ENCODE data around the gene STAT1.
"Not testable (repeated sequence)": the region's sequence is repeated elsewhere in the genome, so short reads cannot be mapped to it uniquely, and the experiment has no call there.

Gene STAT1

DNA sequence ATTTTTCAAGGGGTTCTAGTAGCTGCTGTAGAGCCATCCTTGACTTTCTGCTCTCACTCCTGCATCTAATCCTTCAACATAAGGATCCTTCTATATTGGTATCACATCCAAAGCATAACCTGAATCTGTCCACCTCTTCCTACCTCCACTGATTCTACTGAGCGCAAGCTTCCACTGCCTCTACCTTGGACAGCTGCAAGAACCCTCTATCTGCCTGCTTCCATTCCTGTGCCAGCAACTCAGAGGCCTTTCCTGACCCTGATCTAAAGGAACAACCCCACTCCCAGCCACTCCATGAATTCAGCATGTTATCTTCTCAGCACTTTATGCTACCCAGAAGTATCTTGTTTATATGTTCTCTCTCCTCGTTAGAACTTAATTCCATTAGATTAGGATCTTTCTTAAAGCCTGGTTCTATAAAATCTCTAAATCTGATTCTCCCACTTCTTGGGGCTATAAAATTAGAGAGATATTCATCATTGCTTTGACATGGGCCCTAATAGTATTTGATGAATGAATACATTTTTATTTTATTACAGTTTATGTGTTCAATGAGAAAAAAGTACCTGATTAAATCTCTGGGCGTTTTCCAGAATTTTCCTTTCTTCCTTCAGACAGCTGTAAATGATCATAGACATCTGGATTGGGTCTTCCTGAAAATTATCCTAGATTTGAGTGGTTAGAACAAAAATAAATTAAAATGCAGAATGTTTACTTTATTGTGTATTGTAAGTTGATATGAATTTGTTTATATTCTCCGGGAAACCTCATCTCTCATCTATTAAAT is 6.8 kb downstream of the STAT1 start:
- no peak for DNase-seq (ENCODE audit: low spot score)

- DNase-seq (ENCODE audit: low spot score) = no peak
Measured at GRCh38 chr2:191006297-191006696, 7.7 kb downstream of the STAT1 start.

GRCh38 chr2:191003405-191004309 is 10.3 kb downstream of the STAT1 start:
- DNase-seq (ENCODE audit: low spot score) = no peak

GRCh38 chr2:191001624-191002023 is 12.3 kb downstream of the STAT1 start:
- DNase-seq (ENCODE audit: low spot score) = no peak

DNA sequence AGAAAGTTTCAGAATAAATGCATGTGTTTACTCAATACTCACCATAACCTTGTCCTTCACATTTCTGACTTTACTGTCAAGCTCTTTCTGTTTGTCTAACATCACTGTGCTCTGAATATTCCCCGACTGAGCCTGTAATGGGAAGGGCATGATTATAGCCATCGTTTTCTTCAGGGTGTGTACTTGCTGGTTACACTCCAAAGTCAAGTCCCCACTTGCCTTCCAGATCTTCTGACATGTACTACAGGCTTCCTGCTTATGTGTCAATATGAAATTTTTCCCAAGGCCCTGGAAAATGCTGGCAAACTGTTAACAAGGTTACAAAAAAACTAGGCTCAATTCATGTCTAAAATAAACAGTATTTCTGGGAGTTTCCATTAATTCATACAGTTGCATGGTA is 12.9 kb downstream of the STAT1 start:
- DNase-seq (ENCODE audit: low spot score) = no peak

DNA sequence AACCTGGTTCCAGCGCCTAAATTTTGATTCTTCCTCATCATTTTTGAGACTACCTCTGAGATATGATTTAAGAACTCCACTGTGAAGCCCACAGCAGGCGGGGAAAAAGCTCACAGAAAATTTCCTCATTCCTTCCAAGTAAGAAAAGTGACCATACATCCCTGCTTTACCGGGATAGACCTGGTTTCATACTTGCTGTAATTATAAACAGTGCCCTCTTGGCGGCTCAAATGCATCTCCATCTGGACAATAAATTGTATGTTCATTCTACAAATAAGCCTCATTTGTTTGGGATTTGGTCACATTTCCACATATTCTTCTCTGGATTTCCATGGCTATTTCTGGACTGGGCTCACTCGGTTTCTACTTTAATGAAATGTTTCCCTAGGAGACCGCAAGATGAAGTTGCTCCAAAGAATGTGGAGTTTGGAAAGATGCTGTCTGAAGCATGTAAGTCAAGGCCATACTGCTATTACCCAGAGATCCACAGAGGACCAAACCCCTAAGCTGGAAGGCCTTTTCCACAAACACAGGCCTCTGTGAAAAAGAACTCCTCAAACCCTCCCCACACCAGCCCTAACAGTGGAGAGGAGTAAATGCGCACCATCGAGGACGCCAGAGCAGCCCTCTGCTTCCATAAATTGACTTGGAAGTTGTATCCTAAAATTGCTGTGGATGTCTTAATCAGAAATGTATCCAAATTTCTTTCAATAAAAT is 13.9 kb downstream of the STAT1 start:
- DNase-seq (ENCODE audit: low spot score) = no peak

- DNase-seq (ENCODE audit: low spot score) = no peak
Measured at GRCh38 chr2:190999058-190999457, 14.9 kb downstream of the STAT1 start.

DNA sequence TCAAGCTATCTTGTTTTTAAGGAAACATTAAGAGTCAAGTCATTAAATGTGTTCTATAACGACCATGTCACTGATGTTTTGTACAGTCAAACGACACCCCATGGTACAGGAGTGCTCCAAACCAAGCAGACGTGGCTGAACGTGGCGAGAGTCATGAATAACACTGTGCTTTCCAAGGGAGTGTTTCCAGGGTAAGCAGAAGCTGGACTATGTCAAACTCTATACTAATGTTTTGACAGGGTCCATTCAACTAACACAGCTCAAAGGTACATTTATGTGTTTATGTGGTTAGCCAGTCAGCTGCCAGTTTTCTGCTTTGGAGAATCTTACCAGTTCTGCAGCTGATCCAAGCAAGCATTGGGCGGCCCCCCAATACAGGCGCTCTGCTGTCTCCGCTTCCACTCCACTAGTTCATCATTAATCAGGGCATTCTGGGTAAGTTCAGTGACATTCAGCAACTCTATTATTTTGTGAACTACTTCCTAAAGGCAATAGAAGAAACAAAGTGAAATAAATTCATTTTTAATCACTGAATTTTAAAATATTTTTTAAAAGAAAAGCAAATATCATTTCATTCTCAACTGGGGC is 16.4 kb downstream of the STAT1 start:
- DNase-seq (ENCODE audit: low spot score) = no peak

- no peak for DNase-seq (ENCODE audit: low spot score)
Measured at GRCh38 chr2:190996947-190997346, 17.0 kb downstream of the STAT1 start.

- peak; percentile 57 for DNase-seq (ENCODE audit: low spot score)
Measured at GRCh38 chr2:190996338-190996946, 17.5 kb downstream of the STAT1 start.

DNA sequence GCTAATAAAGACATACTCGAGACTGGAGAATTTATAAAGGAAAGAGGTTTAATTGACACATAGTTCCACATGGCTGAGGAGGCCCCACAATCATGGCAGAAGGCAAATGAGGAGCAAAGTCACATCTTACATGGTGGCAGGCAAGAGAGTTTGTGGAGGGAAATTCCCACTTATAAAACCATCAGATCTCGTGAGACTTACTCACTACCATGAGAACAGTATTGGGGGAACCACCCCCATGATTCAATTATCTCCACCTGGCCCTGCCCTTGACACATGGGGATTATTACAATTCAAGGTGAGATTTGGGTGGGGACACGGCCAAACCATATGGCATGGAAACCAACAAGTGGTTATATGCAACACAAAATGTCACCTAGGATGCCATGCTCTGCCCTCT is 18.7 kb downstream of the STAT1 start:
- not testable (repeated sequence) for DNase-seq (ENCODE audit: low spot score)

DNA sequence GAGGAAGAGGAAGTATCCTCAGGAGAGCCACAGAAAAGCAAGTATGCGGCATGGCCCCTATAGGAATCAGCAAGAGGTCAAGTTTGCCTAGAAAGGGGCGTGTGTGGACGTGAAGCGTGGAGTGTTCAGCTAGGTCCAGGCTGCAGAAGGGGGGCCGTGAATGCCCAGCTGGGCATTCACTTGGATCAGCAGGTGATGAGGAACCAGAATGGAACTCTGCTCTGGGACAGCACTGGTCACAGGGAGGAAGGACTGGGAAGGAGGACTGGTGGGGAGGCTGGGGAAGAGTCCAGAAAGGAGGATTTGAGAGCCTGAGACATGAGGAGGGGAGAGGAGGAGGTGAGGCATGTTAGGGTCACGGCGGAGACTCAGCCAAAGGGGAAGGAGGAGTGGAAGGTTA is 19.8 kb downstream of the STAT1 start:
- no peak for DNase-seq (ENCODE audit: low spot score)

GRCh38 chr2:190993292-190993643 is 20.7 kb downstream of the STAT1 start:
- no peak for DNase-seq (ENCODE audit: low spot score)

- DNase-seq (ENCODE audit: low spot score) = no peak
Measured at GRCh38 chr2:190990132-190990531, 23.8 kb downstream of the STAT1 start.

- DNase-seq (ENCODE audit: low spot score) = no peak
Measured at GRCh38 chr2:190988910-190989309, 25.1 kb downstream of the STAT1 start.

DNA sequence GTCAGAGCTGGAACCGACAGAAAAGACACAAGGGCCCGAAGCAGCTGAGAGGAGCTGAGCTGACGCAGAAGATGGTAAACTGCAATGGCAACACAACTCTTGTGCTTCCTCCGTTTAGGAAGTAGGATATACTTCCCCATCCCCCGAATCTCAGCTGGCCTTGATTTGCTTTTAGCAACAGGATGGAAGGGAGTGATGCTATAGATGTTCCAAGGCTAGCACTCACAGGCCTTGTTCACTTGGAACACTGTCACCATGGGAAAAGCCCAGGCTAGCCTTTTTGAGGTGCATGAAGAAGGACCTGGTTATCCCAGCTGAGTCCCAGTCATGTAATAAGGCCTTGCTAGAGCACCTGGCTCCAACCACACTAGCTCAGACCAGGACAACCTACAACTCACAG is 26.0 kb downstream of the STAT1 start:
- DNase-seq (ENCODE audit: low spot score) = no peak

- no peak for DNase-seq (ENCODE audit: low spot score)
Measured at GRCh38 chr2:190987116-190987515, 26.9 kb downstream of the STAT1 start.

GRCh38 chr2:190986221-190986953 is 27.6 kb downstream of the STAT1 start:
- DNase-seq (ENCODE audit: low spot score) = no peak

DNA sequence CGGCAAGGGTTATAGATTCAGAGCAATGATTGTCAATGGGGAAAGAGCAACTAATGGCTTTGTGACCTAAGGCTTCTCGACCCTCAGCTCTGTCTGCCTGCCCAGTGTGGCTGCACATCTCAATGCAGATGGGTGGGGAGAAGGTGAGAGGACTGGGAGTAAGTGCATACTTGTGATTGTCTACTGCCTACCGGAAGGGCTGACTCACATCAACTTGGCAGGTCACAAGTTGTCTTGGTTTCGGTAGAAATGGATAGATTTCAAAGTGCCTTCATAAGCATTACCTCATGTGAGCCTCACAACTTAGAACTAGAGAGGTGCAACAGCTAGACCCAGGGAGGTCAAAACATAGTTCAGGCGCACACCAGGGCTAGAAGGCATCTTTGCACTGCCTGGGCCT is 29.4 kb downstream of the STAT1 start:
- DNase-seq (ENCODE audit: low spot score) = no peak

DNA sequence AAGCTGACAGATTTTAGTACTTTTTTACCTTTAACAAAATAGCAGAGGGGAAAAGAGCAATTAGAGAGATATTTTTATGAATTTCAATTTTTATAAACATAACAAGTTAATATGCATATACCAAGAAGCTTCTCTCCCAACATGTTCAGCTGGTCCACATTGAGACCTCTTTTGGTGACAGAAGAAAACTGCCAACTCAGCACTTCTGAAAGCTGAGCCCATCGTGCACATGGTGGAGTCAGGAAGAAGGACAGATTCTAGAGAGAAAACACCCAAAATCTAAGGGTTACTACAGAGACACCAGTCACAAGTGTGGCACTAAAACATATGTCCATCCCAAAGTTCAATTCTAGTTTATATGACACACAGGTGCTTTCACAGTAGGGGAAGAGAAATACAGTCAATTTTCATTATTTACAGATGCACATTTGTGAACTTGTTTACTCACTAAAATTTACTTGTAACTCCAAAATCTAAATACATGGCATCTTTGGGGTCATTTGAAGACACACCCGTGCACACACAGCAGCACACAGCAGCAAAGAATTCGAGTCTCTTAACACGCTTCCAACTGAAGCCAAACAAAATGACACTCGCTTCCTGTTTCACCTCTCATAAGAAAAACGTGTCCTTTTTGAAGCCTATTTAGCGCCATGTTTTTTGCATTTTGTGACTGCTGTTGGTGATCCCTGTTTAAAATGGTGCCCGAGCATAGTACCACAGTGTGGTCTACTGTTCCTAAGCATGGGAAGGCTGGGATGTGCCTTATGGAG is 31.5 kb downstream of the STAT1 start:
- DNase-seq (ENCODE audit: low spot score) = no peak

Data from CD4-positive, alpha-beta T cell treated with Interleukin-6 at 100 ng/mL for 8 hours (primary cell).